ENCODE results near the gene NCOA1. TPM values are rescaled to one million over a fixed set of nuclear protein-coding genes. Genes with fewer than 3 reads are reported as not detected.

Gene NCOA1
- total RNA-seq, 1 experiment from 2014 or later: 27.5 TPM

DNA sequence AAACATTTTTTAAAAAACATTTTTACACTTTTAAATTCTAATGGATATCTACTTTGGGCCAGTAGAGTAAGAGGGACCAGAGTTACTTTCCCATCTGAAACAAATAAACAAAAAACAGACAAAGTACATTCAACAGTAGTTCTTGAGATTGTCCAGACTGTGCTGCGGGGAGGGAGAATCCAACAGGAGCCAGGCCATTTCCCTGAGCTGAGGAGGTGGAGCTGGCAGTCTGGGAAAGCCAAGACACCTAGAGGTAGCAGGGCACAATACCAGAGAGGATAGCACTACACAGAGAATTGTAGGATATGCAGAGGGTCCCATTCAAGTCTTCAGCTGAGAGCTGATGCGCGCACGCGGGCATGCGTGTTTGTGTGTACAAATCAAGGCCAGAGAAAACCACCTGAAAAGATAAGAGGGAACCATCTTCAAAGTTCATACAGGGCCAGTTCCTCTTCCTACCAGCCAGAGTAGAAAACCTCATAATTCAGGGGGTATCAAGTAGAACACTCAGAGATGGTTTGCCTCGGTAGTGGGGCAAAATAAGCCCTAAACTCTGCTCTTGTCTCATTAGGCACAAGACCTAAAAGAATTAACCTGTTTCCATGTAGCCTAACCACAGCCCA lies 258.1 kb downstream of the NCOA1 start:
- Histone ChIP-seq H3K27me3 (replicated peaks; ENCODE audit: insufficient read depth, low read depth, low read length, poor library complexity) (no peaks in the 10 kb centered on the region), H3K4me3 (ENCODE audit: low read depth, low read length, poor library complexity, severe bottlenecking) (no peak overlapping the region), H3K4me1 (ENCODE audit: insufficient read depth, low read length, poor library complexity, severe bottlenecking) (no peaks in the 10 kb centered on the region), H3K36me3 (ENCODE audit: insufficient read depth, low read length, poor library complexity, severe bottlenecking) (no peaks in the 10 kb centered on the region), H3K27ac (ENCODE audit: low read depth, low read length, poor library complexity, severe bottlenecking) (no peak overlapping the region), H3K9me3 (ENCODE audit: low read depth, low read length, poor library complexity, severe bottlenecking) (no peaks in the 10 kb centered on the region)
- CTCF ChIA-PET: no interaction called here
- DNase-seq (ENCODE audit: low spot score): no peak
- TF ChIP-seq, protein P1, sequence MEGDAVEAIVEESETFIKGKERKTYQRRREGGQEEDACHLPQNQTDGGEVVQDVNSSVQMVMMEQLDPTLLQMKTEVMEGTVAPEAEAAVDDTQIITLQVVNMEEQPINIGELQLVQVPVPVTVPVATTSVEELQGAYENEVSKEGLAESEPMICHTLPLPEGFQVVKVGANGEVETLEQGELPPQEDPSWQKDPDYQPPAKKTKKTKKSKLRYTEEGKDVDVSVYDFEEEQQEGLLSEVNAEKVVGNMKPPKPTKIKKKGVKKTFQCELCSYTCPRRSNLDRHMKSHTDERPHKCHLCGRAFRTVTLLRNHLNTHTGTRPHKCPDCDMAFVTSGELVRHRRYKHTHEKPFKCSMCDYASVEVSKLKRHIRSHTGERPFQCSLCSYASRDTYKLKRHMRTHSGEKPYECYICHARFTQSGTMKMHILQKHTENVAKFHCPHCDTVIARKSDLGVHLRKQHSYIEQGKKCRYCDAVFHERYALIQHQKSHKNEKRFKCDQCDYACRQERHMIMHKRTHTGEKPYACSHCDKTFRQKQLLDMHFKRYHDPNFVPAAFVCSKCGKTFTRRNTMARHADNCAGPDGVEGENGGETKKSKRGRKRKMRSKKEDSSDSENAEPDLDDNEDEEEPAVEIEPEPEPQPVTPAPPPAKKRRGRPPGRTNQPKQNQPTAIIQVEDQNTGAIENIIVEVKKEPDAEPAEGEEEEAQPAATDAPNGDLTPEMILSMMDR (conservative IDR thresholded peaks at IDR 0.05; ENCODE audit: low read depth, low read length): no peak
- no peak for TF ChIP-seq EZH2 (IDR thresholded peaks at IDR 0.05; ENCODE audit: borderline replicate concordance, low read depth, low read length, poor library complexity, severe bottlenecking)
- BruUV-seq (replicated peaks): no TSS peak
- POLR2A ChIA-PET (ENCODE audit: low non-redundant PET): no interaction called here
- intact Hi-C loops (cut with micrococcal nuclease; ENCODE audit: unreplicated experiment): no loop called here

DNA sequence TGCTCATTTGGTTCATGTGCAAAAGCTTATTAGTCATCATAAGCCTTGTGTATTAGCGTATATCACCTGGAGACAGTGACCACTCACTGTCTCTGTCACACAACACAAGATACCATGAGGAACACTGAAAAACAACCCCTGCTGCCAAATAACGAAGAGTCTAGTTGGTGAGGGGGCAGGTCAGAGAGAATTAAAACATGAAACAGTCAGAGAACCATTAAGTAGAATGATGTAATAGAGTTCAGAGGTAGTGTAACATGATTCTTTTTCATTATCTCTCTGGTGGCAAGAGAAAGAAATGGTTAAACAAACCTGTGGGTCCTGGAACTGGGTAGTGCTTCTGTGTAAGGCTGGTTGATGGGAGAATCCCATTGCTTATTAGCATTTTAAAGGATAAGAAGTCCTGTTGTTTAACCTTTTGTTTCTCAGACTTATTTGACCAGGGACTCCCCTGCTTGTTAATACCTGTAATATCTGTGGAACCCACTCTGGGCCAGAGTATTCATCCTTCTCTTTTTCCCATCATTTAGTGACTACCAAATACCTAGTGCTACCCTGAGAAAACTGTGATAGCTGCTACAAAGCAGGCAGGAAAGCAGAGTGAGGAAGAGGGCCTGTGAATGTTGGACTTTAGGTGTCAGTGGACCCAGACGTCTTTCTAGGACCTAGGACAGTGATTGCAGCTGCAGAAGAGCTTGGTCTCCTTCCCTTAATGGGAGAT lies 264.1 kb downstream of the NCOA1 start:
- Histone ChIP-seq H3K4me1 (ENCODE audit: insufficient read depth, low read length, poor library complexity, severe bottlenecking) (no peaks in the 10 kb centered on the region), H3K36me3 (ENCODE audit: insufficient read depth, low read length, poor library complexity, severe bottlenecking) (peaks cover 12% of the 10 kb centered on the region), H3K4me3 (ENCODE audit: low read depth, low read length, poor library complexity, severe bottlenecking) (no peak overlapping the region), H3K27ac (ENCODE audit: low read depth, low read length, poor library complexity, severe bottlenecking) (no peak overlapping the region), H3K27me3 (replicated peaks; ENCODE audit: insufficient read depth, low read depth, low read length, poor library complexity) (no peaks in the 10 kb centered on the region), H3K9me3 (ENCODE audit: low read depth, low read length, poor library complexity, severe bottlenecking) (no peaks in the 10 kb centered on the region)
- intact Hi-C loops (cut with micrococcal nuclease; ENCODE audit: unreplicated experiment): no loop called here
- CTCF ChIA-PET: no interaction called here
- BruUV-seq (replicated peaks): no TSS peak
- POLR2A ChIA-PET (ENCODE audit: low non-redundant PET): no interaction called here
- TF ChIP-seq, protein P1 (conservative IDR thresholded peaks at IDR 0.05; ENCODE audit: low read depth, low read length): no peak
- no peak for TF ChIP-seq EZH2 (IDR thresholded peaks at IDR 0.05; ENCODE audit: borderline replicate concordance, low read depth, low read length, poor library complexity, severe bottlenecking)
- no peak for DNase-seq (ENCODE audit: low spot score)

DNA sequence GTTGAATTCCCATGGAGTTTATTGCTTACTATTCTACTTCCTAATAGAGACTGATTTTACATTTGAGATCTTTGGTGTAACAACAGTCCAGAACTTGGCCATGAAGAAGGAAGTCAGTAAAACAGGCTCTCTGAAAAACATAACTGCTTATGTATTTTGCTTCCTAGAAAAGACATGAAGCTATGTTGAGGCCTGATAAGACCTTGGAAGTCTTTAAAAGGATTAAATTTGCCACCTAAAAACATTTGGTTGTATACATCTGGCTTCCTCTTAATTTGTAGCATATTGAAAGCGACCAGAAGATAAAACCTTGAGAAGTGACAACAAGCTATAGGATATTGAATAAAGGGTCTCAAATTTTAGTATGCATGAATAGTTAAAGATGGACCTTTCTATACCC lies 265.7 kb downstream of the NCOA1 start:
- intact Hi-C loops (cut with micrococcal nuclease; ENCODE audit: unreplicated experiment): no loop called here
- POLR2A ChIA-PET (ENCODE audit: low non-redundant PET): no interaction called here
- no peaks in the 10 kb centered on the region for H3K4me1 ChIP-seq (ENCODE audit: insufficient read depth, low read length, poor library complexity, severe bottlenecking)
- BruUV-seq (replicated peaks): no TSS peak
- TF ChIP-seq EZH2 (IDR thresholded peaks at IDR 0.05; ENCODE audit: borderline replicate concordance, low read depth, low read length, poor library complexity, severe bottlenecking): no peak
- TF ChIP-seq, protein P1 (conservative IDR thresholded peaks at IDR 0.05; ENCODE audit: low read depth, low read length): no peak
- DNase-seq (ENCODE audit: low spot score): no peak
- no peak overlapping the region for H3K27ac ChIP-seq (ENCODE audit: low read depth, low read length, poor library complexity, severe bottlenecking)
- no peak overlapping the region for H3K4me3 ChIP-seq (ENCODE audit: low read depth, low read length, poor library complexity, severe bottlenecking)
- CTCF ChIA-PET: no interaction called here
- H3K36me3 ChIP-seq (ENCODE audit: insufficient read depth, low read length, poor library complexity, severe bottlenecking): peaks cover 12% of the 10 kb centered on the region
- H3K27me3 ChIP-seq (replicated peaks; ENCODE audit: insufficient read depth, low read depth, low read length, poor library complexity): no peaks in the 10 kb centered on the region
- no peaks in the 10 kb centered on the region for H3K9me3 ChIP-seq (ENCODE audit: low read depth, low read length, poor library complexity, severe bottlenecking)

Measured in A673 (cell line).